Measurements from ENCODE around the gene FARS2. TPM values are rescaled to one million over a fixed set of nuclear protein-coding genes. Genes with fewer than 3 reads are reported as not detected.

Gene FARS2
- total and polyA plus RNA-seq, 2 donors (not counting 1 experiment from before 2014, with no cell fraction given) = 11.0 to 18.5 TPM

DNA sequence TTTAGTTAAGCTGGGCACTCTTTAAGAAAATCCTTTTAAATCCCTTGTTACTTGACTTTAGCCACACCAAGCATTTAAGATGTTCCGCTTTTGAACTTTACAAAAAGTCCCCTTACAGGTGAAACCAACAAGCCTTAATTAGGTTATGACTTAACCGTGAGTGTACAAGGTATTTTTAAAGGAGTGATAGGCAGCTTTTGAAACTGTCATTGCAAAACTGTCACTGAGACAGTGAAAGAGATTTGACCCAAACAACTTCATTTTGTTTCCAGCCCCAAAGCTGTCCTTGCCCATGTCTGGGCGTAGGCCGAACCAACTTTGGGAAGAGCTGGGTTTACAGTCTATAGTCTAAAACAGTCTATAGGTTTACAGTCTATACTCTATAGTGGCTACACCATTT lies 305.4 kb downstream of the FARS2 start:
- Histone ChIP-seq H3K27me3 (ENCODE audit: control insufficient read depth, insufficient read depth, low read length) (no peaks in the 10 kb centered on the region), H2AFZ (ENCODE audit: low read length) (no peak overlapping the region), H4K20me1 (ENCODE audit: control insufficient read depth, extremely low read depth, insufficient read depth, low read length) (no peaks in the 10 kb centered on the region), H3K4me3 (replicated peaks in 1 of 4; ENCODE audit: control extremely low read depth in 1 of 4, insufficient read depth in 1 of 4, low read depth in 3 of 4, low read length in 4 of 4) (no peak overlapping the region), H3K9ac (ENCODE audit: insufficient read depth, low read length) (no peak overlapping the region), H3K27ac (ENCODE audit: insufficient read depth, low read length) (no peak overlapping the region), H3K4me2 (ENCODE audit: extremely low read depth, insufficient read depth, low read length) (no peak overlapping the region), H3K36me3 (ENCODE audit: control insufficient read depth, insufficient read depth, low read length) (no peaks in the 10 kb centered on the region), H3K9me3 (ENCODE audit: control insufficient read depth, insufficient read depth, low read depth, low read length) (no peaks in the 10 kb centered on the region), H3K79me2 (ENCODE audit: control insufficient read depth, insufficient read depth, low read length) (no peaks in the 10 kb centered on the region), H3K4me1 (ENCODE audit: control insufficient read depth, extremely low read depth, insufficient read depth, low read length) (no peaks in the 10 kb centered on the region)
- no peak for DNase-seq (ENCODE audit: low read depth in 2 of 2)
- TF ChIP-seq EZH2 (IDR thresholded peaks at IDR 0.05; ENCODE audit: low read length, missing control alignments) (no peak), CTCF (conservative IDR thresholded peaks at IDR 0.05 in 1 of 2, IDR thresholded peaks at IDR 0.05 in 1 of 2; ENCODE audit: low read depth in 1 of 2, low read length in 2 of 2) (no peak)

DNA sequence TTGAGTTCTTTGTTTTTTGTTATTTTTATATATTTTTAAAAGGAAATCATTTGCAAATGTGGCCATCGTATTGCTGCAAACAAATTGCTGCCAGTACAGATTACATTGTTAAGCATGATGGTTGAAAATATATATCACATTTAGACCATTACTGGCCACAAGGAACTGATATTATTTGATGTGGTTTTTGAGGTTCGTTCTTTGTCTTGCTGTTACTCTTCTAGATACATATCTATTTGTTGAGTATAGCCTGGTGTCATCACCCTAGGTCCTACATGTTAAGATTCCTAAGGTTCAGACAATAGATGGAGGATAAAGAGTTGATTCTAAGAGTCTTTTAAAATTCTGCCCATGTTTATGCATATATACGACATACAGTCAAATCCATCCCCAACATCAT lies 306.0 kb downstream of the FARS2 start:
- TF ChIP-seq CTCF (conservative IDR thresholded peaks at IDR 0.05 in 1 of 2, IDR thresholded peaks at IDR 0.05 in 1 of 2; ENCODE audit: low read depth in 1 of 2, low read length in 2 of 2) = no peak
- TF ChIP-seq EZH2 (IDR thresholded peaks at IDR 0.05; ENCODE audit: low read length, missing control alignments) = no peak
- no peak for DNase-seq (ENCODE audit: low read depth in 2 of 2)
- H3K9me3 ChIP-seq (ENCODE audit: control insufficient read depth, insufficient read depth, low read depth, low read length) = no peaks in the 10 kb centered on the region
- H3K4me3 ChIP-seq (replicated peaks in 1 of 4; ENCODE audit: control extremely low read depth in 1 of 4, insufficient read depth in 1 of 4, low read depth in 3 of 4, low read length in 4 of 4) = no peak overlapping the region
- no peaks in the 10 kb centered on the region for H4K20me1 ChIP-seq (ENCODE audit: control insufficient read depth, extremely low read depth, insufficient read depth, low read length)
- no peaks in the 10 kb centered on the region for H3K27me3 ChIP-seq (ENCODE audit: control insufficient read depth, insufficient read depth, low read length)
- H3K9ac ChIP-seq (ENCODE audit: insufficient read depth, low read length) = no peak overlapping the region
- H3K4me1 ChIP-seq (ENCODE audit: control insufficient read depth, extremely low read depth, insufficient read depth, low read length) = no peaks in the 10 kb centered on the region
- H2AFZ ChIP-seq (ENCODE audit: low read length) = no peak overlapping the region
- no peaks in the 10 kb centered on the region for H3K79me2 ChIP-seq (ENCODE audit: control insufficient read depth, insufficient read depth, low read length)
- no peak overlapping the region for H3K27ac ChIP-seq (ENCODE audit: insufficient read depth, low read length)
- H3K4me2 ChIP-seq (ENCODE audit: extremely low read depth, insufficient read depth, low read length) = no peak overlapping the region
- no peaks in the 10 kb centered on the region for H3K36me3 ChIP-seq (ENCODE audit: control insufficient read depth, insufficient read depth, low read length)

GRCh38 chr6:5567890-5568289 lies 306.6 kb downstream of the FARS2 start:
- Histone ChIP-seq H3K79me2 (ENCODE audit: control insufficient read depth, insufficient read depth, low read length) (no peaks in the 10 kb centered on the region), H3K36me3 (ENCODE audit: control insufficient read depth, insufficient read depth, low read length) (no peaks in the 10 kb centered on the region), H3K9me3 (ENCODE audit: control insufficient read depth, insufficient read depth, low read depth, low read length) (no peaks in the 10 kb centered on the region), H3K4me2 (ENCODE audit: extremely low read depth, insufficient read depth, low read length) (no peak overlapping the region), H3K4me3 (replicated peaks in 1 of 4; ENCODE audit: control extremely low read depth in 1 of 4, insufficient read depth in 1 of 4, low read depth in 3 of 4, low read length in 4 of 4) (no peak overlapping the region), H2AFZ (ENCODE audit: low read length) (no peak overlapping the region), H3K27me3 (ENCODE audit: control insufficient read depth, insufficient read depth, low read length) (no peaks in the 10 kb centered on the region), H3K9ac (ENCODE audit: insufficient read depth, low read length) (no peak overlapping the region), H4K20me1 (ENCODE audit: control insufficient read depth, extremely low read depth, insufficient read depth, low read length) (no peaks in the 10 kb centered on the region), H3K4me1 (ENCODE audit: control insufficient read depth, extremely low read depth, insufficient read depth, low read length) (no peaks in the 10 kb centered on the region), H3K27ac (ENCODE audit: insufficient read depth, low read length) (no peak overlapping the region)
- DNase-seq (ENCODE audit: low read depth in 2 of 2) = no peak
- TF ChIP-seq CTCF (conservative IDR thresholded peaks at IDR 0.05 in 1 of 2, IDR thresholded peaks at IDR 0.05 in 1 of 2; ENCODE audit: low read depth in 1 of 2, low read length in 2 of 2) (no peak), EZH2 (IDR thresholded peaks at IDR 0.05; ENCODE audit: low read length, missing control alignments) (no peak)

Data from fibroblast of lung (primary cell).